HG03280 (cell line): ENCODE measurements around the gene HSFY1.
"Not testable (repeated sequence)": the region's sequence is repeated elsewhere in the genome, so short reads cannot be mapped to it uniquely, and the experiment has no call there.

ENCODE experiments used
- ATAC-seq: cut with Tn5 transposase; IDR thresholded peaks from one replicate; pipeline ENCODE4 v1.9.1; 2021; ENCODE audit warnings: mild to moderate bottlenecking, moderate library complexity; ENCODE audit not compliant: unreplicated experiment

HSFY1 gene

GRCh38 chrY:18546420-18546819 is at the start of gene HSFY1:
HSFY1 (plus strand) TSS chrY:18546720; CDS start chrY:18546788, 68 bp downstream.
- ATAC-seq, result not testable (repeated sequence)

GRCh38 chrY:18504266-18504665 is 42.3 kb upstream of the HSFY1 start:
- ATAC-seq, result not testable (repeated sequence)

- ATAC-seq, result not testable (repeated sequence)
Observed at GRCh38 chrY:18530995-18531655, 15.4 kb upstream of the HSFY1 start.

- ATAC-seq, result not testable (repeated sequence)
Observed at GRCh38 chrY:18538952-18539351, 7.6 kb upstream of the HSFY1 start.

- not testable (repeated sequence) for ATAC-seq
Observed at GRCh38 chrY:18553132-18553531, 6.6 kb downstream of the HSFY1 start.

DNA sequence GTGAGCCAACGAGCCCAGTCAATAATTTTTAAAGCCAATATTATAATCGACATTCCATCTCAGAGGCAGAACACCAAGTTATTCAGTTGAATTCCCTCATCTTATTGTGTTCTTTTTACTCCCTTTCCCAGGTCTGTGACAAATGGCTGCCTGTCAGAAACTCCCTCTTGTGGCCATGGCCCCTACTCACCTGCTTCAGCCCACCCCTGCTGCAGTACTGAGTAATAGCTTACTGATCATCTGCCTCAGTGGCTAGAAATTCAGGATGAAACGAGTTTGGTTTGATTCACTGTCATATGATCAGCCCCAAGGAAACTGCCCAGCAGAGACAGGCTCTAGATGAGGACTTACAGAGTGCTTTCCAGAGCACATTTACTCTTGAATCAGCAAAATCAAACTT is 19.4 kb downstream of the HSFY1 start:
- ATAC-seq, result not testable (repeated sequence)
